AG04449 (cell line): ENCODE results near the gene PSMB8.

ENCODE experiments used
- CTCF ChIA-PET: fragments of 350-600 bp; formaldehyde crosslinking; extraction: SDS; loops from one replicate; lab custom pipeline; 2021; ENCODE audit warnings: antibody characterized with exemption; lab: Yijun Ruan, JAX
- POLR2A ChIA-PET: fragments of 400-600, 350-600 bp; formaldehyde crosslinking; extraction: SDS; loops from one replicate; lab custom pipeline; 2020; ENCODE audit warnings: antibody characterized with exemption, inconsistent platforms; lab: Yijun Ruan, JAX
- DNase-seq: peaks from one replicate; pipeline ENCODE4 v3.0.0-alpha.2; 2010; ENCODE audit warnings: low read depth, low spot score
- H3K4me3 ChIP-seq: 2 replicates; pipeline ENCODE4 v1.5.1; 2011; ENCODE audit warnings: low read depth, mild to moderate bottlenecking, control low read depth, low read length
- CTCF ChIP-seq: IDR thresholded peaks from one replicate; pipeline ENCODE4 v1.5.1; 2011; ENCODE audit warnings: mild to moderate bottlenecking, moderate library complexity, low read length, control low read depth, inconsistent platforms; ENCODE audit not compliant: insufficient read depth; ENCODE audit errors: missing control alignments

PSMB8 gene

GRCh38 chr6:32819729-32820128 is 24.1 kb downstream of the PSMB8 start:
- DNase-seq: no peak
- CTCF ChIA-PET: interaction anchor here (0.9 to 3.6 kb wide), 4 partner anchors 19 to 49 kb away, joined by 3 to 21 read pairs (median 6); partner anchors contain the start of gene TAP2
- H3K4me3 ChIP-seq: no peak overlapping the region
- no peak for TF ChIP-seq CTCF
- POLR2A ChIA-PET: interaction anchor here (0.7 kb wide), 1 partner anchor 34 kb away, joined by 3 read pairs; the partner anchor contains the start of genes PSMB9 and TAP1

- POLR2A ChIA-PET: no interaction called here
- no peak for TF ChIP-seq CTCF
- no peak for DNase-seq
- CTCF ChIA-PET: interaction anchor here (3.6 kb wide), 1 partner anchor 50 kb away, joined by 21 read pairs; no protein-coding TSS in a partner anchor
- H3K4me3 ChIP-seq: no peak overlapping the region
Observed at GRCh38 chr6:32818867-32819266, 25.0 kb downstream of the PSMB8 start.

- DNase-seq: no peak
- no peak for TF ChIP-seq CTCF
- ChIA-PET CTCF (no interaction called here), POLR2A (no interaction called here)
- H3K4me3 ChIP-seq: no peak within 1 kb of the TSS
Observed at GRCh38 chr6:32816746-32817204, 27.1 kb downstream of the PSMB8 start, which contains the start of gene HLA-DOB. HLA-DOB (minus strand) TSS chr6:32817002; CDS start chr6:32816951, 51 bp downstream.

GRCh38 chr6:32815996-32816395 is 27.9 kb downstream of the PSMB8 start:
- POLR2A ChIA-PET: no interaction called here
- H3K4me3 ChIP-seq: no peak overlapping the region
- DNase-seq: no peak
- no peak for TF ChIP-seq CTCF
- CTCF ChIA-PET: no interaction called here

- no peak for DNase-seq
- CTCF ChIA-PET: interaction anchor here (1.5 kb wide), 1 partner anchor 24 kb away, joined by 5 read pairs; the partner anchor contains the start of gene TAP2
- TF ChIP-seq CTCF: no peak
- H3K4me3 ChIP-seq: no peak overlapping the region
- POLR2A ChIA-PET: no interaction called here
Observed at GRCh38 chr6:32815115-32815514, 28.7 kb downstream of the PSMB8 start.

- CTCF ChIA-PET: interaction anchor here (0.6 to 2.6 kb wide), 4 partner anchors 17 to 55 kb away, joined by 3 to 13 read pairs (median 4); partner anchors contain the start of gene TAP2
- TF ChIP-seq CTCF: no peak
- DNase-seq: no peak
- H3K4me3 ChIP-seq: no peak overlapping the region
- POLR2A ChIA-PET: no interaction called here
Observed at GRCh38 chr6:32814145-32814544, 29.7 kb downstream of the PSMB8 start.
